HepG2 (cell line): ENCODE measurements around the gene LAMA5. TPM values are rescaled to one million over a fixed set of nuclear protein-coding genes. Genes with fewer than 3 reads are reported as not detected.
A peak's percentile ranks its signal among the peaks of the same experiment; 100 is the strongest.

Experiments
- JUNB ChIP-seq: sonication (generic); formaldehyde crosslinking; IDR thresholded peaks from 2 replicates; pipeline ENCODE4 v1.8.0; 2022; ENCODE audit warnings: missing genetic modification reagents, mild to moderate bottlenecking, borderline replicate concordance
- MED1 ChIP-seq: sonication (generic); formaldehyde crosslinking; IDR thresholded peaks from 2 replicates; pipeline ENCODE4 v1.4.0; 2020; ENCODE audit warnings: missing genetic modification reagents
- MEIS1 ChIP-seq: sonication (generic); formaldehyde crosslinking; IDR thresholded peaks from 2 replicates; pipeline ENCODE4 v1.9.0; 2021; ENCODE audit warnings: mild to moderate bottlenecking, missing genetic modification reagents, moderate library complexity, borderline replicate concordance
- MXD4 ChIP-seq: IDR thresholded peaks from 2 replicates; pipeline ENCODE4 v1.6.1; 2016; ENCODE audit warnings: mild to moderate bottlenecking, missing biosample characterization, missing genetic modification reagents
- MYNN ChIP-seq: sonication (generic); formaldehyde crosslinking; IDR thresholded peaks from 2 replicates; pipeline ENCODE4 v1.4.0; 2020; ENCODE audit warnings: mild to moderate bottlenecking, low read depth, missing genetic modification reagents
- NFE2 ChIP-seq: sonication (generic); formaldehyde crosslinking; IDR thresholded peaks from 2 replicates; pipeline ENCODE4 v1.4.0; 2020; ENCODE audit warnings: missing genetic modification reagents
- PCBP1 ChIP-seq: fragments of 200-400 bp; formaldehyde crosslinking; IDR thresholded peaks from 2 replicates; pipeline ENCODE4 v1.6.1; 2017; ENCODE audit warnings: mild to moderate bottlenecking, low read depth, low read length, borderline replicate concordance
- RELA ChIP-seq: sonication (generic); formaldehyde crosslinking; IDR thresholded peaks from 2 replicates; pipeline ENCODE4 v1.4.0; 2020; ENCODE audit warnings: missing genetic modification reagents
- SALL2 ChIP-seq: sonication (generic); formaldehyde crosslinking; IDR thresholded peaks from 2 replicates; pipeline ENCODE4 v1.8.1; 2023; ENCODE audit warnings: mild to moderate bottlenecking, missing genetic modification reagents, inconsistent platforms
- ZNF207 ChIP-seq: fragments of 450-650 bp; IDR thresholded peaks from 2 replicates; pipeline ENCODE4 v1.6.1; 2016; ENCODE audit warnings: antibody characterized with exemption, borderline replicate concordance
- ZNF282 ChIP-seq: fragments of 450-650 bp; IDR thresholded peaks from 2 replicates; pipeline ENCODE4 v1.6.1; 2018; ENCODE audit not compliant: partially characterized antibody
- ZNF382 ChIP-seq: sonication (generic); formaldehyde crosslinking; IDR thresholded peaks from 2 replicates; pipeline ENCODE4 v1.5.0; 2020; ENCODE audit warnings: missing genetic modification reagents, mild to moderate bottlenecking, borderline replicate concordance
- ZNF550 ChIP-seq: sonication (generic); formaldehyde crosslinking; IDR thresholded peaks from 2 replicates; pipeline ENCODE4 v1.4.0; 2020; ENCODE audit warnings: mild to moderate bottlenecking, missing genetic modification reagents, borderline replicate concordance
- ZNF790 ChIP-seq: sonication (generic); formaldehyde crosslinking; IDR thresholded peaks from 2 replicates; pipeline ENCODE4 v1.8.0; 2022; ENCODE audit warnings: missing genetic modification reagents, mild to moderate bottlenecking, borderline replicate concordance
- polyA plus RNA-seq, 8 experiments: library from polyadenylated mRNA; depleted of rRNA in 3 of 8; stranded (reverse) in 7 of 8; unstranded in 1 of 8; fragments of >200 nt; fragmentation: Illumina TruSeq in 4 of 8; extraction: Trizol in 4 of 8; gene quantifications; 2 replicates each; pipeline versions ENCODE4 v1.2.1 to v1.2.3, GENCODE V29; 2011 to 2016; ENCODE audit warnings: low read depth in 4 of 8, missing spikeins in 1 of 8, mixed read lengths in 1 of 8; ENCODE audit not compliant: insufficient read depth in 1 of 8
- total RNA-seq, 5 experiments: library from RNA; depleted of rRNA; stranded (reverse); fragments of >200 nt; fragmentation: Illumina TruSeq; extraction: Trizol; gene quantifications; 2 replicates each; pipeline ENCODE4 v1.2.3, GENCODE V29; 2016; ENCODE audit warnings: low read depth in 1 of 5
- TF ChIP-seq, protein P1 (sequence below): sonication (generic); formaldehyde crosslinking; IDR thresholded peaks from 2 replicates; pipeline ENCODE4 v1.5.1; 2020; ENCODE audit warnings: missing genetic modification reagents, mild to moderate bottlenecking, borderline replicate concordance
- TF ChIP-seq, protein P2 (sequence below): sonication (generic); formaldehyde crosslinking; IDR thresholded peaks from 2 replicates; pipeline ENCODE4 v1.5.0; 2020; ENCODE audit warnings: missing genetic modification reagents, mild to moderate bottlenecking, borderline replicate concordance
- TF ChIP-seq, protein P3 (sequence below): sonication (generic); formaldehyde crosslinking; IDR thresholded peaks from 2 replicates; pipeline ENCODE4 v1.4.0; 2020; ENCODE audit warnings: mild to moderate bottlenecking, missing genetic modification reagents

The LAMA5 gene
- total and polyA plus RNA-seq, 2 of the 13 experiments (the other 11 are each of a cell fraction or from before 2014, with no cell fraction given) = 21.0 to 44.7 TPM

DNA sequence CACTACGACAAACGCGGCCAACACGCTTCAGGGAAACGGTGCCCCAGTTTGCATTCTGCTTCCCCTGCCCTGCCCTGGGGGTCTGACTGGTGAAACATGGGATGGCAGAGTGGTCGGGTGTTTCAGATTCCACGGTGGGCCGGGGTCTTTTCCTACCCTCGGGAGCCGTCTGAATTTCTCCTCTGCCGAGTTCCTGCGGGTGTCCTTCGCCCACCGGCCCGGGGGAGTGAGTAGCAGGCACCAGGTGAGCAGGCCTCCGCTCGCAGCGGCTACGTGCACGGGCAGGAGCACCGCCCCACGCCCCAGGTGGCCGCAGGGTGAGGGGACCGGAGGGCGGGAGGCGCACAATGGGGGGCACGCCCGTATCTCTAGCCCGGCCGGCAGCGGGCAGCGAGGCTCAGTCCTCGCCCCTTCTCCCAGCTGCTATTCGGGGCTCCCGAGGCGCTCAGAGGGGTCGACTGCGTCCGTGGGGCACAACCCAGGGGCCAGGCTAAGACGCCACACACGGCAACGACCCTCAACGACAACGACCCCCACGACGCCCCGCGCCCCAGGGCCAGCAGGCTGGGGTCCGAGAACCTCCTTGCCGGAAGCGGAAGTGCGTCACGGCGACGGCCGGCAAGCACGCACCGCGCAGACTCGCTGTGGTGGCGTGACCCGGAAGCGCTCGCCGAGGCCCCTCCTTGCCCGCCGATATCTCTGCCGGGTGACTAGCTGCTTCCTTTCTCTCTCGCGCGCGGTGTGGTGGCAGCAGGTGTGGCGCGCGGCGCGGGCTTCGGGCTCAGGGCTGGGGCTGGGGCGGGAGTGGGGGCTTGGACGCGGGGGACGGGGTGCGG lies 19.5 kb upstream of the LAMA5 start, which contains the start of gene RPS21 (continued):
- TF ChIP-seq, protein P1, sequence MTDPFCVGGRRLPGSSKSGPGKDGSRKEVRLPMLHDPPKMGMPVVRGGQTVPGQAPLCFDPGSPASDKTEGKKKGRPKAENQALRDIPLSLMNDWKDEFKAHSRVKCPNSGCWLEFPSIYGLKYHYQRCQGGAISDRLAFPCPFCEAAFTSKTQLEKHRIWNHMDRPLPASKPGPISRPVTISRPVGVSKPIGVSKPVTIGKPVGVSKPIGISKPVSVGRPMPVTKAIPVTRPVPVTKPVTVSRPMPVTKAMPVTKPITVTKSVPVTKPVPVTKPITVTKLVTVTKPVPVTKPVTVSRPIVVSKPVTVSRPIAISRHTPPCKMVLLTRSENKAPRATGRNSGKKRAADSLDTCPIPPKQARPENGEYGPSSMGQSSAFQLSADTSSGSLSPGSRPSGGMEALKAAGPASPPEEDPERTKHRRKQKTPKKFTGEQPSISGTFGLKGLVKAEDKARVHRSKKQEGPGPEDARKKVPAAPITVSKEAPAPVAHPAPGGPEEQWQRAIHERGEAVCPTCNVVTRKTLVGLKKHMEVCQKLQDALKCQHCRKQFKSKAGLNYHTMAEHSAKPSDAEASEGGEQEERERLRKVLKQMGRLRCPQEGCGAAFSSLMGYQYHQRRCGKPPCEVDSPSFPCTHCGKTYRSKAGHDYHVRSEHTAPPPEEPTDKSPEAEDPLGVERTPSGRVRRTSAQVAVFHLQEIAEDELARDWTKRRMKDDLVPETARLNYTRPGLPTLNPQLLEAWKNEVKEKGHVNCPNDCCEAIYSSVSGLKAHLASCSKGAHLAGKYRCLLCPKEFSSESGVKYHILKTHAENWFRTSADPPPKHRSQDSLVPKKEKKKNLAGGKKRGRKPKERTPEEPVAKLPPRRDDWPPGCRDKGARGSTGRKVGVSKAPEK (CRISPR knock-in tag) = no peak
- TF ChIP-seq, protein P2, sequence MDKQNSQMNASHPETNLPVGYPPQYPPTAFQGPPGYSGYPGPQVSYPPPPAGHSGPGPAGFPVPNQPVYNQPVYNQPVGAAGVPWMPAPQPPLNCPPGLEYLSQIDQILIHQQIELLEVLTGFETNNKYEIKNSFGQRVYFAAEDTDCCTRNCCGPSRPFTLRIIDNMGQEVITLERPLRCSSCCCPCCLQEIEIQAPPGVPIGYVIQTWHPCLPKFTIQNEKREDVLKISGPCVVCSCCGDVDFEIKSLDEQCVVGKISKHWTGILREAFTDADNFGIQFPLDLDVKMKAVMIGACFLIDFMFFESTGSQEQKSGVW (CRISPR knock-in tag) = no peak
- TF ChIP-seq PCBP1 (no peak), MEIS1 (CRISPR knock-in tag) (peak; percentile 42; the same call in 1 of the 2 replicates), MXD4 (CRISPR knock-in tag) (peak; percentile 67), JUNB (CRISPR knock-in tag) (no peak; the same call in 1 of the 2 replicates), ZNF790 (peak; percentile 33; the same call in 1 of the 2 replicates), RELA (CRISPR knock-in tag) (peak; percentile 93; the same call in 1 of the 2 replicates), MED1 (peak; percentile 72), MYNN (CRISPR knock-in tag) (peak; percentile 52; the same call in 1 of the 2 replicates), ZNF282 (no peak), ZNF382 (no peak), ZNF207 (no peak), NFE2 (CRISPR knock-in tag) (no peak; the same call in 1 of the 2 replicates), SALL2 (CRISPR knock-in tag) (peak; percentile 48), ZNF550 (no peak)
- TF ChIP-seq, protein P3, sequence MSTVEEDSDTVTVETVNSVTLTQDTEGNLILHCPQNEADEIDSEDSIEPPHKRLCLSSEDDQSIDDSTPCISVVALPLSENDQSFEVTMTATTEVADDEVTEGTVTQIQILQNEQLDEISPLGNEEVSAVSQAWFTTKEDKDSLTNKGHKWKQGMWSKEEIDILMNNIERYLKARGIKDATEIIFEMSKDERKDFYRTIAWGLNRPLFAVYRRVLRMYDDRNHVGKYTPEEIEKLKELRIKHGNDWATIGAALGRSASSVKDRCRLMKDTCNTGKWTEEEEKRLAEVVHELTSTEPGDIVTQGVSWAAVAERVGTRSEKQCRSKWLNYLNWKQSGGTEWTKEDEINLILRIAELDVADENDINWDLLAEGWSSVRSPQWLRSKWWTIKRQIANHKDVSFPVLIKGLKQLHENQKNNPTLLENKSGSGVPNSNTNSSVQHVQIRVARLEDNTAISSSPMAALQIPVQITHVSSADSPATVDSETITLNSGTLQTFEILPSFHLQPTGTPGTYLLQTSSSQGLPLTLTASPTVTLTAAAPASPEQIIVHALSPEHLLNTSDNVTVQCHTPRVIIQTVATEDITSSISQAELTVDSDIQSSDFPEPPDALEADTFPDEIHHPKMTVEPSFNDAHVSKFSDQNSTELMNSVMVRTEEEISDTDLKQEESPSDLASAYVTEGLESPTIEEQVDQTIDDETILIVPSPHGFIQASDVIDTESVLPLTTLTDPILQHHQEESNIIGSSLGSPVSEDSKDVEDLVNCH (CRISPR knock-in tag) = peak; percentile 79; the same call in 1 of the 2 replicates
